Measurements from ENCODE around the gene ZGRF1.
"Not testable (repeated sequence)": the region's sequence is repeated elsewhere in the genome, so short reads cannot be mapped to it uniquely, and the experiment has no call there.

The ZGRF1 gene

DNA sequence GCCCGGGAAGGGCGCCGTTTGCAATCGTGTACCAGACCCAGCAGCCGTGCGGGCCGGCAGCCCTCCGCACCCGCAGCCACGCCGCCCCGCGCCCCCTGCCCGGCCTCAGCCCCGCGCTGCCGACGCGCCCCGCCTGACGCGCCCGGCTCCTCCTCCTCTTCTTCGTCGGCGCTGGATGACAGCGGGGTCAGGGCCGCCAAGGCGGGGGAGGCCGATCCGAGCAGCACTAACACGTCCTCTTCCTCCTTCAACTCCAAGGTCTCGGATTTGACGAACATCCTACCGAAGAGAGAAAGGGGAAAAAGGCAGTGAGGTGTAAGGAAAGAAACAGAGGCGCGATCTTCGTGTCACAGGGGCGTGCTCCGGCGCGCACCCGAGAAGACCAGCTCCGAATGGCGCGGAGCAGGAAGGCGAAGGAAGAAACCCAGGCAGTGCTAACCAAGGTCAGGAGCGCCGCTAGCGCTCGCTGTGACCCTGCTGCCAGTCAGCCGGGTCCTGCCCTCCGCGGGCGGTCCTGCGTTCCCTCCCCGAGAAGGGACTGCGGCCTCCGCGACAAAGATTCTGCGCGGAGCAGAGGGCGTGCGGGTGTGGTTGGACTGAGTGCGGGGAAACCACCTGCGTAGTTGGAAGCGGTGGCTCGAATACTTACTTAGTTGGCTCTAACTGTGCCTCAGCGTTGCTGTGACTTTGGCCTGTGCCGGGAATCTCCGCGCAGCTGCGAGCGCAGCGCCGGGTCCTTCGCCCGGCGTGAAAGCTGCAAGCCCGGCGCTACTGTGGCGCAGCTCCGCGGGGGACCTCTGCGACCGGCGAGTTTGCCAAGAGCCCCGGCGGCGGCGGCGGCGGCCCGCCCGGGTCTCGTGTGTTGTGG, 121.3 kb downstream of the ZGRF1 start:
- peak; percentile 41 for DNase-seq

DNA sequence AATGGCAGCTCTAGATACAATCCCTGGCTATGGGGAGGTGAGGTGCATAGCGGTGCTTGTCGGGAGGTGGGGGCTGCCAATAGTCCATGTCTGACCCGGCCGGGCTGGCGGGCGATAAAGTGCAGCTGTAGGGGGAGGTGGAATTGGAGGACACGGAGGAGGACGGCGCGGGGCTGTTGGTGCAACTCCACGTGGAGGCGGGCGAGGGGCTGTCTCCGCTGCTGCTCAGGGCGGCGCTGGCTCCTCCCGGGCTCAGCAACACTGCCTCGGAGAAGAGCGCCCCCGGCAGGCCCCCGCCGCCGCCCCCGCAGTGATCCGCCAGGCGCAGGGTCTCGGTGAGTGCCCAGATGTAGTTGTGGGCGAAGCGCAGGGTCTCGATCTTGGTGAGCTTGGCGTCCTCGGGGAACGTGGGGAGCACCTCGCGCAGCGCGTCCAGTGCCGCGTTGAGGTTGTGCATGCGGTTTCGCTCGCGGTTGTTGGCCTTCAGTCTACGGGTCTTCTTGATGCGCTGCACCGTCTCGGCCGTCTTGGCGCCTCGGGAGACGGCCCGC, 122.0 kb downstream of the ZGRF1 start:
- no peak for DNase-seq

GRCh38 chr4:112513971-112514646, 122.6 kb downstream of the ZGRF1 start:
- no peak for DNase-seq

DNA sequence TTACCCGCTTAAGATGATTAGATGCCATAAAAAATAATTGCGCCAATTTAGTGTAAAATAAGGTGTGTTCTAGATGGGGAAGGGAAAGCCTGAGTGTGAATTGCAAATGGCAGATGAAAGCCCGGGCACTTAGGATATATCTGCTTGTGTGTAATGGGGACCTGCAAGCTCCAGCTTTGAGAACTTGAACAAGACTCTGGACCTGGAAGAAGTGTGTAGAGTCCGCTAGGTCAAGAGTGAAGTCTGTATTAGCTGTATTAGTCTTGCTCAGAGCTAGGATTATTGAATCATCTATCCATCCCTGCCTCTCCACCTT, 124.9 kb downstream of the ZGRF1 start:
- no peak for DNase-seq

- DNase-seq, result no peak
Measured at GRCh38 chr4:112511093-112511802, 125.5 kb downstream of the ZGRF1 start.

DNA sequence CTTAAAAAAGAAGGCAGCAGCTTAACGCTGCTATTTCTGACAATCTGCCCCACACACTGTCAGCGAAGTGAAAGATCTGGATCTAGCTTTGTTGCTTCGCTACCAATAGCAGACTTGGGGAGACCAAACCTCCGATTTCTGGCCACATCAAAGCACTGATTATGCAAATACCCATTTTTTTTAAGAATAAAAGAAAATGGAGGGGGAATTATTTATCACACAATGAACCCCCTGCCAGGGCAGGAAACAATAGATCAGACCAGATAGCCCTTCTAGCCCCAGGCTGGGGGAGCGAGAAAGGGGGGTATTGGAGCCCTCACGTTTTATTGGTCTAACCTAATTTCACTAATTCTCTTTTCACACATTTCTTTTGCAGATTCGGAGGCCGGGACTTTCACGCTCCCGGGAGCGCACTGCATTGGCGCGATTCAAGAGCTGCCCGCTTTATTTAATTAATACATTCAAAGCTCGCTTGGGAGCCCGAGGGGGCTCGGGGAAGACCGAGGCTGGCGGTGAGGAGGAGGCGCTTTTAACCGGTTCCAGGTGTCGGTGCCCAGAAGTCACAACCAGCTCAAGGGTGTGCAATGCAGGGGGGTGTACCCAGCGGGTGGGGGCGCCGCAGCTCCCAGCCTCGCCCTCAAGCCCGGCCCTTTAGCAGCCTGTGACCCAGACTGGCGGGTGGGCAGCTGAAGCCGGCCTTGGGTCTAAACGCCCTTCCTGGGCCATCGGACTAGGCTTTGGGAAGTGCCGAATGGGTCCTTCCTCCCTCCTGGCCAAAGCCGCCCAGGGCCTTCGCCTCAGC, 126.2 kb downstream of the ZGRF1 start:
- no peak for DNase-seq

DNA sequence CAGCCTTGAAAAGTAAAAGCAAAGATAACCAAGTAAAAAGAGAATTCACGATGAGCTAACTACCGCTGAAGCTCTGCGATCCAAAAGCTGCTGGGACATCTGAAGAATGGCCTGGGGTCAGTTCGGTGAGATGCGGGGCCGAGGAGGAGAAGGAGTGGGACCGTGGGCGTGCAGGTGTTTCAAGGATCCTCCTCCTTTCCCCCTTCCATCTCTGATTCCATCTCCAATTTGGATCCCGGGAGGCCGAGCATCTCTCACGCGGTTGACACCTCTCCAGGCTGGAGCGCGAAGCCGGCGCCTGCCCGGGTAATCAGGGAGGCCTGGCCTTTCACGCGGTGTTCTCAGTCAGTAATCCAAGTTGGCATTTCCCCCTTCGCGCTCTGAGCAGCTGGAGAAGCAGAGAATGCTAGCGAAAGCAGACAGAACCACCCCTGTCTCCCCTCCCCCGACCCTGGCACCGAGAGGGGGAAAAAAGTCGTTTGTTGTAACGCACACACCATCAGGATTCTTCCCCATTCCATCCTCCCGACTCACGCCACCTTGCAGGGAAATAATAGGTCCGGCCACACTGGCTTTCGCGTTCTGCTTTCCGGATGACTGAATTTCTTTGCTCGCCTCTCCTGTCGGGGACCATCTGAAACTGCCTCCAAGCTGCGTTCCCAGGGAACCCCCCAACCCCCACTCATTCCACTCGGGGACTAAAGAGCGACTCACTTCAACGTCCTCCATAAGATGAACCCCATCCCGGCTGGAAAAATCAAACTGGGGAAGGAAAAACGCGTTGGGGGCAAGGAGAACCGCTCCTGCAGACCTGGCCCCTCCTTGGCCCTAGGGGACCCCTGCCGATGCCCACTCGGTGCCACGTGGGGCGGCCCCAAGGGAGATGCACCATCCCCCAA, 127.2 kb downstream of the ZGRF1 start:
- DNase-seq, result no peak

DNA sequence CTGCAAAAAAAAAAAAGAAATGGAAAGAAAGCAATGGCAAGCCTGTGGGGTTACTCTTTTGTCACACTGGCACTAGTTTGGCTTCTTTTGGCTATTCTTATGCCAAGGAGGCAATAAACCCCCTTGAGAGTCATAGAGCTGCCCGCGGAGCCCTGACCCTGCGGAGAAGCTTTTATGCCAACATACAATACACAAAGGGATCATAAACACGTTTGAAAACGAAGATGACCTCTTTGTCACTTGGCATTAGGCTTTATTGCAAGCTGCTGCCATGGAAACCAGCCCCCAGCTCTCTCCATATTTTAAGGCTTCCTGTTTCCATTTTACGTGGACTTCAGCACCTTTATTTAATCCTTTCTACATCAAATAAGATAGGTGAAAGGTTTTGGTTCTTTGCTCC, 128.4 kb downstream of the ZGRF1 start:
- DNase-seq, result no peak

GRCh38 chr4:112504807-112505206, 131.9 kb downstream of the ZGRF1 start:
- no peak for DNase-seq

DNA sequence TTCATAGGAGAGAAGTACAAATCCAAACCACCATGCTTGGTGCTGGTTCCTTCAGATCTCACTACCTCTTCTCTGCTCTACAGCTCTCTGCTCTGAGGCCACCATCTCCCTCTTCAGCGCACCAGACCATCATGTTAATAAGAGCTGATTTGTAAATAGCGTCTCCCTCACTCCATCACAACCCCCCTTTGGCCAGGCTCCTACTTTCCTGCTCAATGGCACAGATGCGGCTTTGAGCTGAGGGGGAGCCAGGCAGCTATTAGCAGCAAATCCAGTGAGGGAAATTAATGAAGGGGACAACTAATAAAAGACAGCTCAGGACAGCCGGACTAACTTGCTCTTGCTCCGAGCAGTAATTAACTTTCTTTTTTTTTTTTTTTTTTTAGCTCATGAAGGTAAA, 133.8 kb downstream of the ZGRF1 start:
- no peak for DNase-seq

DNA sequence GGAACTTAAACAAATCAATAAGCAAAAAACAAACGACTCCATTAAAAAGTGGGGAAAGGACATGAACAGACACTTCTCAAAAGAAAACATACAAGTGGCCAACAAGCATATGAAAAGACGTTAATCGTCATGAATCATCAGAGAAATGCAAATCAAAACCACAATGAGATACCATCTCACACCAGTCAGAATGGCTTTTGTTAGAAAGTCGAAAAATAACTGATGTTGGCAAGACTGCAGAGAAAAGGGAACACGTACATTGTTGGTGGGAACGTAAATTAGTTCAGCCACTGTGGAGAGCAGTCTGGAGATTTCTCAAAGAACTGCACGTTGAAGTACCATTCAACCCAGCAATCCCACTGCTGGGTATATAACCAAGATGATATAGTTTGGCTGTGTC, 144.4 kb downstream of the ZGRF1 start:
- no peak for DNase-seq

GRCh38 chr4:112490808-112491207, 145.9 kb downstream of the ZGRF1 start:
- DNase-seq, result not testable (repeated sequence)
